ENCODE data around the gene TMIGD2. TPM values are rescaled to one million over a fixed set of nuclear protein-coding genes. Genes with fewer than 3 reads are reported as not detected.
"Not testable (repeated sequence)": the region's sequence is repeated elsewhere in the genome, so short reads cannot be mapped to it uniquely, and the experiment has no call there.

Gene TMIGD2
- total and polyA plus RNA-seq, 4 donors: 0.16 to 0.94 (median 0.48) TPM

DNA sequence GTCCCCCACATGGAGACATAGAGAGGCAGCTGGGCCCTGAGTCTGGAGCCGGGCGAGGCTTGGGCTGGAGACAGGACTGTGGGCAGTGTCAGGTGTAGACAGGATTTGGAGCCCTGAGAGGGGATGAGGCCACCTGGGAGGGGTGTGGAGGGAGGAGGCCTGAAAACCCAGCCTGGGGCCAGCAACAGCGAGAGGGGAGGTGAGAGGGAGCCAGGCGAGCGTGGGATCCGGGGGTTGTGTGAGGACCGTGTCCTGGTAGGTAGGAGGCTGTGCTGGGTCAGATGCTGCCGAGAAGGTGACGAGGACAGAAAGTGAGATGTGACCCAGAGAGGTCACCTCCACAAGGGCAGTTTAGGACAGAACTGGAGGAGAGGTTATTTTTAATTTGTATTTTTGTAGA lies 48.5 kb upstream of the TMIGD2 start (continued):
- TF ChIP-seq, protein P1, sequence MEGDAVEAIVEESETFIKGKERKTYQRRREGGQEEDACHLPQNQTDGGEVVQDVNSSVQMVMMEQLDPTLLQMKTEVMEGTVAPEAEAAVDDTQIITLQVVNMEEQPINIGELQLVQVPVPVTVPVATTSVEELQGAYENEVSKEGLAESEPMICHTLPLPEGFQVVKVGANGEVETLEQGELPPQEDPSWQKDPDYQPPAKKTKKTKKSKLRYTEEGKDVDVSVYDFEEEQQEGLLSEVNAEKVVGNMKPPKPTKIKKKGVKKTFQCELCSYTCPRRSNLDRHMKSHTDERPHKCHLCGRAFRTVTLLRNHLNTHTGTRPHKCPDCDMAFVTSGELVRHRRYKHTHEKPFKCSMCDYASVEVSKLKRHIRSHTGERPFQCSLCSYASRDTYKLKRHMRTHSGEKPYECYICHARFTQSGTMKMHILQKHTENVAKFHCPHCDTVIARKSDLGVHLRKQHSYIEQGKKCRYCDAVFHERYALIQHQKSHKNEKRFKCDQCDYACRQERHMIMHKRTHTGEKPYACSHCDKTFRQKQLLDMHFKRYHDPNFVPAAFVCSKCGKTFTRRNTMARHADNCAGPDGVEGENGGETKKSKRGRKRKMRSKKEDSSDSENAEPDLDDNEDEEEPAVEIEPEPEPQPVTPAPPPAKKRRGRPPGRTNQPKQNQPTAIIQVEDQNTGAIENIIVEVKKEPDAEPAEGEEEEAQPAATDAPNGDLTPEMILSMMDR (IDR thresholded peaks at IDR 0.05; ENCODE audit: low read depth, low read length, missing input control): no peak
- TF ChIP-seq FOXA2 (IDR thresholded peaks at IDR 0.05): no peak
- no peak for TF ChIP-seq RAD21 (IDR thresholded peaks at IDR 0.05)
- TF ChIP-seq HNF4G (IDR thresholded peaks at IDR 0.05): no peak
- TF ChIP-seq TAF1 (conservative IDR thresholded peaks at IDR 0.05): no peak
- TF ChIP-seq, protein P2, sequence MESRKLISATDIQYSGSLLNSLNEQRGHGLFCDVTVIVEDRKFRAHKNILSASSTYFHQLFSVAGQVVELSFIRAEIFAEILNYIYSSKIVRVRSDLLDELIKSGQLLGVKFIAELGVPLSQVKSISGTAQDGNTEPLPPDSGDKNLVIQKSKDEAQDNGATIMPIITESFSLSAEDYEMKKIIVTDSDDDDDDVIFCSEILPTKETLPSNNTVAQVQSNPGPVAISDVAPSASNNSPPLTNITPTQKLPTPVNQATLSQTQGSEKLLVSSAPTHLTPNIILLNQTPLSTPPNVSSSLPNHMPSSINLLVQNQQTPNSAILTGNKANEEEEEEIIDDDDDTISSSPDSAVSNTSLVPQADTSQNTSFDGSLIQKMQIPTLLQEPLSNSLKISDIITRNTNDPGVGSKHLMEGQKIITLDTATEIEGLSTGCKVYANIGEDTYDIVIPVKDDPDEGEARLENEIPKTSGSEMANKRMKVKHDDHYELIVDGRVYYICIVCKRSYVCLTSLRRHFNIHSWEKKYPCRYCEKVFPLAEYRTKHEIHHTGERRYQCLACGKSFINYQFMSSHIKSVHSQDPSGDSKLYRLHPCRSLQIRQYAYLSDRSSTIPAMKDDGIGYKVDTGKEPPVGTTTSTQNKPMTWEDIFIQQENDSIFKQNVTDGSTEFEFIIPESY (IDR thresholded peaks at IDR 0.05): no peak
- TF ChIP-seq EGR1 (IDR thresholded peaks at IDR 0.05; ENCODE audit: low read depth in 2 of 2): no peak
- no peak for TF ChIP-seq YY1 (IDR thresholded peaks at IDR 0.05)

DNA sequence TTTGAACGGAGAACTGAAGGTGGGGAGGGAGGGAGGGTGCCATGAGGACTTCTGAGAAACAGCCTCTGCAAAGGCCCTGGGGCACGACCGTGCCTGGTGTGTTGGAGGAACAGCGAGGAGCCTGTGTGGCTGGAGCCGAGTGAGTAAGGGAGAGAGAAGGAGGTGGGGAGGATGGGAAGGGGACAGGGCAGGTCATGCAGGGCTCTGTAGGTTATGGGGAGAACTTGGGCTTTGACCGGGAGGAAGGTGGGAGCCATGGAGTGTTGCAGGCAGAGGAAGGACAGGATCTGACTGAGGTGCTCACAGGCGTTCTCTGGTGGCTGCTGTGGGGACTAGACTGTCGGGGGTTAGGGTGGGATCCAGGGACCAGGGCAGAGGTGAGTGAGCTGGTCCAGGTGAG lies 47.9 kb upstream of the TMIGD2 start:
- no peak for DNase-seq (ENCODE audit: low spot score)
- WGBS: 96% methylated on average over 8 of the region's 8 CpGs
- Histone ChIP-seq H3K9me3 (ENCODE audit: control insufficient read depth in 4 of 4, low read length in 3 of 4) (no peaks in the 10 kb centered on the region), H3K4me1 (ENCODE audit: control insufficient read depth in 4 of 4, insufficient read depth in 4 of 4, low read length in 3 of 4) (peaks cover 3 to 15% (median 10%) of the 10 kb centered on the region in 4 donors), H3K36me3 (ENCODE audit: control insufficient read depth in 4 of 4, insufficient read depth in 3 of 4, low read depth in 1 of 4, low read length in 3 of 4) (peaks cover 0 to 2% (median 0%) of the 10 kb centered on the region in 4 donors), H3K27ac (ENCODE audit: low read depth in 1 of 2, low read length in 2 of 2) (no peak overlapping the region), H3K9ac (ENCODE audit: low read depth in 1 of 2, low read length in 2 of 2) (no peak overlapping the region), H3K27me3 (ENCODE audit: control insufficient read depth in 4 of 4, insufficient read depth in 4 of 4, low read length in 3 of 4) (no peaks in the 10 kb centered on the region), H3K4me3 (ENCODE audit: low read depth in 1 of 3, low read length in 3 of 3) (no peak overlapping the region)
- TF ChIP-seq SP1 (IDR thresholded peaks at IDR 0.05): no peak
- TF ChIP-seq, protein P3, sequence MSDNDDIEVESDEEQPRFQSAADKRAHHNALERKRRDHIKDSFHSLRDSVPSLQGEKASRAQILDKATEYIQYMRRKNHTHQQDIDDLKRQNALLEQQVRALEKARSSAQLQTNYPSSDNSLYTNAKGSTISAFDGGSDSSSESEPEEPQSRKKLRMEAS (IDR thresholded peaks at IDR 0.05): no peak
- TF ChIP-seq FOXA2 (IDR thresholded peaks at IDR 0.05): no peak
- no peak for TF ChIP-seq HNF4A (conservative IDR thresholded peaks at IDR 0.05)
- TF ChIP-seq GABPA (IDR thresholded peaks at IDR 0.05 in 1 of 2, conservative IDR thresholded peaks at IDR 0.05 in 1 of 2): no peak
- TF ChIP-seq, protein P2 (IDR thresholded peaks at IDR 0.05): no peak
- TF ChIP-seq HNF4G (IDR thresholded peaks at IDR 0.05): no peak
- TF ChIP-seq TAF1 (conservative IDR thresholded peaks at IDR 0.05): no peak
- TF ChIP-seq FOXA1 (IDR thresholded peaks at IDR 0.05): no peak

DNA sequence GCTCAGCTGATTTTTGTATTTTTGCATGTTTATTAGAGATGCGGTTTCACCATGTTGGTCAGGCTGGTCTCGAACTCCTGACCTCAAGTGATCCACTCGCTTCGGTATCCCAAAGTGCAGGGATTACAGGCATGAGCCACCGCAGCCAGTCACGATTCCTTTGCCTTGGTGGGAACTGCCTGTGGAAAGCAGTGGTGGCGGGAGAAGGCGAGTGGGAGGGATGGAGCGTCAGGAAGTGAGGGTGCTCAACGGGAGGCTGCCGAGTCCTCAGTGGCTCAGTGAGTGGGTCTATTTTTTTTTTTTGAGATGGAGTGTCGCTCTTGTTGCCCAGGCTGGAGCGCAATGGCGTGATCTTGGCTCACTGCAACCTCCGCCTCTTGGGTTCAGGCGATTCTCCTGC lies 47.0 kb upstream of the TMIGD2 start:
- not testable (repeated sequence) for H3K27ac ChIP-seq (ENCODE audit: low read depth in 1 of 2, low read length in 2 of 2); H3K27me3 ChIP-seq (ENCODE audit: control insufficient read depth in 4 of 4, insufficient read depth in 4 of 4, low read length in 3 of 4); H3K9ac ChIP-seq (ENCODE audit: low read depth in 1 of 2, low read length in 2 of 2); H3K9me3 ChIP-seq (ENCODE audit: control insufficient read depth in 4 of 4, low read length in 3 of 4); H3K4me3 ChIP-seq (ENCODE audit: low read depth in 1 of 3, low read length in 3 of 3); H3K36me3 ChIP-seq (ENCODE audit: control insufficient read depth in 4 of 4, insufficient read depth in 3 of 4, low read depth in 1 of 4, low read length in 3 of 4); DNase-seq (ENCODE audit: low spot score)
- 96% methylated on average over 16 of the region's 16 CpGs for WGBS
- peaks cover 3 to 21% (median 14%) of the 10 kb centered on the region in 4 donors for H3K4me1 ChIP-seq (ENCODE audit: control insufficient read depth in 4 of 4, insufficient read depth in 4 of 4, low read length in 3 of 4)
